Ovary (tissue), 9 donors: ENCODE data around the gene MEGF10. TPM values are rescaled to one million over a fixed set of nuclear protein-coding genes. Genes with fewer than 3 reads are reported as not detected.

Experiments
- DNase-seq, 5 donors: peaks; one replicate each; pipeline ENCODE4 v3.0.0-alpha.2; 2019 to 2020
- H3K27ac ChIP-seq, 2 donors: fragments of 200-600 bp; one replicate each; pipeline versions ENCODE4 v1.5.1 to v1.8.0; 2019 to 2022
- H3K27me3 ChIP-seq: fragments of 200-600 bp; one replicate; pipeline ENCODE4 v1.8.0; 2022
- H3K36me3 ChIP-seq: fragments of 200-600 bp; sonication (generic); one replicate; pipeline ENCODE4 v1.5.1; 2019
- H3K4me1 ChIP-seq: one replicate; pipeline ENCODE4 v1.8.1; 2013; ENCODE audit warnings: mild to moderate bottlenecking, moderate library complexity; ENCODE audit not compliant: insufficient read depth
- H3K4me3 ChIP-seq: fragments of 200-600 bp; sonication (generic); one replicate; pipeline ENCODE4 v1.5.1; 2017
- H3K9me3 ChIP-seq, 2 donors: fragments of 200-600 bp in 1 of 2; sonication (generic) in 1 of 2; one replicate each; pipeline versions ENCODE4 v1.5.1 to v1.8.1; 2013 to 2019; ENCODE audit warnings: mild to moderate bottlenecking in 1 of 2, moderate library complexity in 1 of 2
- CTCF ChIP-seq, 3 donors: fragments of 450-650 bp in 2 of 3; fragments of 200-600 bp in 1 of 3; IDR thresholded peaks; one replicate each; pipeline versions ENCODE4 v1.5.1 to v1.8.0; 2016 to 2022; ENCODE audit warnings: antibody characterized with exemption in 3 of 3, mild to moderate bottlenecking in 1 of 3
- EP300 ChIP-seq: sonication (generic); formaldehyde crosslinking; IDR thresholded peaks from one replicate; pipeline ENCODE4 v1.6.1; 2017; ENCODE audit warnings: antibody characterized with exemption
- POLR2A ChIP-seq: fragments of 450-650 bp; IDR thresholded peaks from one replicate; pipeline ENCODE4 v1.6.1; 2017; ENCODE audit warnings: antibody characterized with exemption, mild to moderate bottlenecking, moderate library complexity
- whole genome bisulfite sequencing, 3 donors: extraction: QIAGEN DNeasy Blood & Tissue Kit in 1 of 3; methylation state at CpG; one replicate each; pipeline versions ENCODE4 v1.1.5 to v1.1.7; 2013 to 2017; 5-methylcytosine and 5-hydroxymethylcytosine counted together
- intact Hi-C, 4 donors: fragments of 100-400 bp; cut with DNase I; formaldehyde crosslinking; loops; one replicate each; pipeline versions ENCODE4 v1.11.0 to v1.15.1; 2022 to 2023
- polyA plus RNA-seq, 2 donors: library from polyadenylated mRNA; stranded (reverse); fragments of 200-250 nt in 1 of 2; fragments of 350-450 nt in 1 of 2; fragmentation: Illumina TruSeq in 1 of 2; extraction: RNeasy Lipid Tissue Mini Kit (QIAGEN cat#74804) in 1 of 2; gene quantifications; one replicate each; pipeline ENCODE4 v1.2.3, GENCODE V29; 2013 to 2014
- total RNA-seq, 7 donors: library from RNA; depleted of rRNA in 2 of 7; stranded (reverse); fragments of >200 nt in 2 of 7; fragmentation: NEBNext Ultra II Directional in 3 of 7; extraction: Animal tissue kit (Norgen Biotek cat#: 25700) in 3 of 7; gene quantifications; one replicate each; pipeline versions ENCODE4 v1.1.0 to v1.2.4, GENCODE V29; 2016 to 2023
- donor health status: DM: no; HTN: no; CAD: no; lungs with moderate emphysema.
- donor health status: DM: no; HTN: no; CAD: no.
- donor health status: Bipolar disorder and iron deficiency.
- donor health status: DM: yes; HTN: yes; CAD: no.
- donor health status: DM: no; HTN: no; CAD: no.
- donor health status: DM: yes; HTN: yes; CAD: no.

Gene MEGF10
- total and polyA plus RNA-seq, 9 donors = 0.10 to 1.2 (median 0.51) TPM; not detected in 1

- TF ChIP-seq EP300 = no peak
- no peak for TF ChIP-seq POLR2A
- no peak for TF ChIP-seq CTCF (IDR thresholded peaks at IDR 0.05)
- Histone ChIP-seq H3K4me3 (no peak overlapping the region), H3K27ac (no peak overlapping the region), H3K9me3 (no peaks in the 10 kb centered on the region), H3K36me3 (no peaks in the 10 kb centered on the region), H3K27me3 (no peaks in the 10 kb centered on the region), H3K4me1 (peaks cover 1% of the 10 kb centered on the region)
- intact Hi-C loops = no loop called here
- WGBS, 3 donors = 85 to 87% (median 86%) methylated on average over 4 of the region's 4 CpGs
- DNase-seq = no peak
These were observed 11.9 kb downstream of the MEGF10 start for GRCh38 chr5:127302509-127302908.

- DNase-seq = no peak
- TF ChIP-seq EP300 = no peak
- no peak for TF ChIP-seq POLR2A
- TF ChIP-seq CTCF (IDR thresholded peaks at IDR 0.05) = no peak
- no peak overlapping the region for H3K4me3 ChIP-seq
- no peaks in the 10 kb centered on the region for H3K9me3 ChIP-seq
- peaks cover 1% of the 10 kb centered on the region for H3K4me1 ChIP-seq
- H3K27me3 ChIP-seq = no peaks in the 10 kb centered on the region
- WGBS, 3 donors = 86 to 94% (median 89%) methylated on average over 1 of the region's 1 CpG
- no peak overlapping the region for H3K27ac ChIP-seq
- no peaks in the 10 kb centered on the region for H3K36me3 ChIP-seq
- intact Hi-C loops = no loop called here
These were observed 12.8 kb downstream of the MEGF10 start for GRCh38 chr5:127303404-127303803.

GRCh38 chr5:127305493-127305892 is 14.9 kb downstream of the MEGF10 start:
- WGBS, 3 donors = 14 to 37% (median 15%) methylated on average over 2 of the region's 2 CpGs

GRCh38 chr5:127306036-127306435 is 15.4 kb downstream of the MEGF10 start:
- intact Hi-C loops = no loop called here
- WGBS, 3 donors = 75 to 95% (median 84%) methylated on average over 3 of the region's 3 CpGs
- TF ChIP-seq EP300 = no peak
- no peak for TF ChIP-seq POLR2A
- TF ChIP-seq CTCF (IDR thresholded peaks at IDR 0.05) = no peak

More at GRCh38 chr5:127305493-127305892, 14.9 kb downstream of the MEGF10 start:
- TF ChIP-seq POLR2A (no peak), CTCF (IDR thresholded peaks at IDR 0.05) (no peak), EP300 (no peak)
- Histone ChIP-seq H3K9me3 (no peaks in the 10 kb centered on the region), H3K4me1 (no peaks in the 10 kb centered on the region), H3K36me3 (no peaks in the 10 kb centered on the region), H3K4me3 (no peak overlapping the region), H3K27me3 (no peaks in the 10 kb centered on the region), H3K27ac (no peak overlapping the region)
- intact Hi-C loops = no loop called here
- no peak for DNase-seq

GRCh38 chr5:127306647-127307046 is 16.1 kb downstream of the MEGF10 start:
- H3K27ac ChIP-seq = no peak overlapping the region
- no peaks in the 10 kb centered on the region for H3K27me3 ChIP-seq
- no peak for DNase-seq
- WGBS, 3 donors = 86 to 93% (median 88%) methylated on average over 8 of the region's 8 CpGs
- no peaks in the 10 kb centered on the region for H3K9me3 ChIP-seq
- no peaks in the 10 kb centered on the region for H3K4me1 ChIP-seq
- no peak for TF ChIP-seq CTCF (IDR thresholded peaks at IDR 0.05)
- no peak for TF ChIP-seq EP300
- no peak for TF ChIP-seq POLR2A
- intact Hi-C loops = no loop called here
- no peak overlapping the region for H3K4me3 ChIP-seq
- no peaks in the 10 kb centered on the region for H3K36me3 ChIP-seq

More at GRCh38 chr5:127306036-127306435, 15.4 kb downstream of the MEGF10 start:
- Histone ChIP-seq H3K36me3 (no peaks in the 10 kb centered on the region), H3K27ac (no peak overlapping the region), H3K4me1 (no peaks in the 10 kb centered on the region), H3K4me3 (no peak overlapping the region), H3K27me3 (no peaks in the 10 kb centered on the region), H3K9me3 (no peaks in the 10 kb centered on the region)
- no peak for DNase-seq
